H1 (cell line): ENCODE results near the gene PPFIBP2. TPM values are rescaled to one million over a fixed set of nuclear protein-coding genes. Genes with fewer than 3 reads are reported as not detected.

Experiments used
- CTCF ChIA-PET: fragments of 300-600 bp; sonication (Branson Sonifier 250); formaldehyde crosslinking; loops from one replicate; lab custom pipeline; 2021; ENCODE audit not compliant: partially characterized antibody; lab: Charles Lee
- POLR2A ChIA-PET: fragments of 300-600 bp; sonication (Branson Sonifier 250); formaldehyde crosslinking; loops from one replicate; lab custom pipeline; 2021; ENCODE audit warnings: inconsistent platforms; ENCODE audit not compliant: partially characterized antibody; lab: Charles Lee
- DNase-seq, 2 experiments: peaks; one replicate each; pipeline versions ENCODE4 v3.0.0 to v3.0.0-alpha.2; 2010 to 2022; ENCODE audit warnings: low spot score in 2 of 2, low read depth in 1 of 2, mixed read lengths in 1 of 2
- FAIRE-seq: peaks from 2 replicates; lab custom pipeline; 2011; peaks lifted over from hg19 to GRCh38; lab: Jason Lieb, UNC
- H2AFZ ChIP-seq: 2 replicates; pipeline ENCODE4 v1.8.1; 2012; ENCODE audit warnings: low read length, inconsistent platforms
- H2AK5ac ChIP-seq: 2 replicates; pipeline ENCODE4 v1.6.1; 2013; ENCODE audit warnings: low read depth, low read length
- H2BK120ac ChIP-seq: replicated peaks from 2 replicates; pipeline ENCODE3; 2013; ENCODE audit warnings: low read depth, low read length, inconsistent platforms
- H2BK12ac ChIP-seq: 2 replicates; pipeline ENCODE4 v1.6.1; 2013; ENCODE audit warnings: low read depth, low read length
- H2BK15ac ChIP-seq: 2 replicates; pipeline ENCODE4 v1.6.1; 2013; ENCODE audit warnings: low read length
- H2BK20ac ChIP-seq: 2 replicates; pipeline ENCODE4 v1.6.1; 2013; ENCODE audit warnings: low read length
- H2BK5ac ChIP-seq: 2 replicates; pipeline ENCODE4 v1.6.1; 2013; ENCODE audit warnings: low read depth, low read length
- H3K14ac ChIP-seq: 2 replicates; pipeline ENCODE4 v1.6.1; 2013; ENCODE audit warnings: inconsistent platforms; ENCODE audit not compliant: insufficient read length
- H3K18ac ChIP-seq: 2 replicates; pipeline ENCODE4 v1.6.1; 2013; ENCODE audit warnings: low read length; ENCODE audit errors: extremely low read depth
- H3K23ac ChIP-seq: 2 replicates; pipeline ENCODE4 v1.6.1; 2013; ENCODE audit warnings: inconsistent platforms; ENCODE audit not compliant: insufficient read length
- H3K23me2 ChIP-seq: 2 replicates; pipeline ENCODE4 v1.6.1; 2013; ENCODE audit warnings: low read depth, low read length
- H3K27ac ChIP-seq: 2 replicates; pipeline ENCODE4 v1.6.1; 2011; ENCODE audit warnings: low read depth, low read length, inconsistent platforms
- H3K27me3 ChIP-seq, 4 experiments: replicated peaks in 1 of 4; 1 replicate in 1 of 4; 2 replicates in 3 of 4; pipeline versions ENCODE4 v1.6.1 to v1.8.1; 2011 to 2013; ENCODE audit warnings: low read length in 3 of 4, mild to moderate bottlenecking in 3 of 4, inconsistent platforms in 2 of 4, mixed read lengths in 2 of 4, moderate library complexity in 1 of 4; ENCODE audit not compliant: control insufficient read depth in 3 of 4, insufficient read depth in 3 of 4; ENCODE audit errors: extremely low read depth in 1 of 4
- H3K36me3 ChIP-seq, 4 experiments: 2 replicates each; pipeline versions ENCODE4 v1.6.1 to v1.8.1; 2011 to 2013; ENCODE audit warnings: mild to moderate bottlenecking in 4 of 4, low read length in 3 of 4, moderate library complexity in 2 of 4, control low read depth in 1 of 4, inconsistent platforms in 1 of 4; ENCODE audit not compliant: insufficient read depth in 4 of 4, control insufficient read depth in 2 of 4
- H3K4ac ChIP-seq: replicated peaks from 2 replicates; pipeline ENCODE3; 2013; ENCODE audit warnings: low read length, low read depth, mixed read lengths, inconsistent platforms; ENCODE audit not compliant: insufficient read length
- H3K4me1 ChIP-seq, 4 experiments: replicated peaks in 1 of 4; 1 replicate in 1 of 4; 2 replicates in 3 of 4; pipeline versions ENCODE4 v1.6.1 to v1.8.1; 2011 to 2013; ENCODE audit warnings: low read length in 3 of 4, inconsistent platforms in 2 of 4, mixed read lengths in 1 of 4; ENCODE audit not compliant: insufficient read depth in 4 of 4, control insufficient read depth in 3 of 4
- H3K4me2 ChIP-seq, 2 experiments: 2 replicates each; pipeline versions ENCODE4 v1.6.1 to v1.8.1; 2011 to 2013; ENCODE audit warnings: low read depth in 2 of 2, low read length in 2 of 2, control low read depth in 1 of 2, inconsistent platforms in 1 of 2, mild to moderate bottlenecking in 1 of 2; ENCODE audit not compliant: insufficient read depth in 1 of 2
- H3K4me3 ChIP-seq, 4 experiments: fragments of 200-600, 300-600 bp in 1 of 4; sonication (generic), shearing (Covaris generic), sonication (Bioruptor Twin) in 1 of 4; 2 replicates each; pipeline versions ENCODE4 v1.5.1 to v1.8.1; 2011 to 2016; ENCODE audit warnings: low read length in 4 of 4, low read depth in 3 of 4, control low read depth in 2 of 4, inconsistent platforms in 2 of 4, mild to moderate bottlenecking in 2 of 4, mixed read lengths in 1 of 4, moderate library complexity in 1 of 4; ENCODE audit not compliant: insufficient read depth in 2 of 4; ENCODE audit errors: extremely low read depth in 1 of 4
- H3K56ac ChIP-seq: replicated peaks from 2 replicates; pipeline ENCODE3; 2013; ENCODE audit warnings: low read depth, mild to moderate bottlenecking, mixed read lengths, low read length, inconsistent platforms; ENCODE audit not compliant: insufficient read length
- H3K79me1 ChIP-seq: 2 replicates; pipeline ENCODE4 v1.6.1; 2013; ENCODE audit warnings: low read depth, low read length, control low read depth
- H3K79me2 ChIP-seq, 2 experiments: 2 replicates each; pipeline versions ENCODE4 v1.6.1 to v1.8.1; 2012 to 2013; ENCODE audit warnings: low read length in 2 of 2, mild to moderate bottlenecking in 2 of 2, inconsistent platforms in 1 of 2; ENCODE audit not compliant: insufficient read depth in 2 of 2, control insufficient read depth in 1 of 2
- H3K9ac ChIP-seq, 4 experiments: replicated peaks in 1 of 4; 1 replicate in 1 of 4; 2 replicates in 3 of 4; pipeline versions ENCODE4 v1.6.1 to v1.8.1; 2011 to 2013; ENCODE audit warnings: low read depth in 3 of 4, low read length in 3 of 4, control low read depth in 2 of 4, mild to moderate bottlenecking in 2 of 4, moderate library complexity in 2 of 4, inconsistent platforms in 1 of 4; ENCODE audit errors: extremely low read depth in 1 of 4
- H3K9me3 ChIP-seq, 2 experiments: 2 replicates each; pipeline versions ENCODE4 v1.6.1 to v1.8.1; 2012 to 2013; ENCODE audit warnings: mild to moderate bottlenecking in 2 of 2, moderate library complexity in 2 of 2, control low read depth in 1 of 2, inconsistent platforms in 1 of 2, low read depth in 1 of 2, low read length in 1 of 2, mixed read lengths in 1 of 2; ENCODE audit not compliant: insufficient read depth in 2 of 2
- H4K20me1 ChIP-seq, 2 experiments: replicated peaks in 1 of 2; 2 replicates each; pipeline versions ENCODE3 to v1.8.1; 2011 to 2013; ENCODE audit warnings: inconsistent platforms in 2 of 2, low read length in 2 of 2, mild to moderate bottlenecking in 1 of 2; ENCODE audit not compliant: insufficient read depth in 2 of 2, control insufficient read depth in 1 of 2
- H4K5ac ChIP-seq: 2 replicates; pipeline ENCODE4 v1.6.1; 2013; ENCODE audit warnings: low read length, low read depth, mixed read lengths, inconsistent platforms; ENCODE audit not compliant: insufficient read length
- H4K8ac ChIP-seq: 2 replicates; pipeline ENCODE4 v1.8.0; 2013; ENCODE audit warnings: mild to moderate bottlenecking, moderate library complexity, low read length, inconsistent platforms; ENCODE audit not compliant: insufficient read depth; ENCODE audit errors: extremely low read depth
- H4K91ac ChIP-seq: replicated peaks from 2 replicates; pipeline ENCODE3; 2013; ENCODE audit warnings: low read length, mixed read lengths, inconsistent platforms; ENCODE audit not compliant: insufficient read length
- BRCA1 ChIP-seq: IDR thresholded peaks from 2 replicates; pipeline ENCODE4 v1.6.1; 2012; ENCODE audit warnings: low read depth, low read length, improper control_type of control experiment
- CBX5 ChIP-seq: fragments of 300-800, 300-1000 bp; sonication (generic); IDR thresholded peaks from 2 replicates; pipeline ENCODE4 v1.7.1; 2016; ENCODE audit warnings: antibody characterized with exemption, low read length, low read depth
- JUN ChIP-seq: IDR thresholded peaks from 2 replicates; pipeline ENCODE4 v1.6.1; 2011; ENCODE audit warnings: low read depth, mild to moderate bottlenecking, improper control_type of control experiment, low read length
- PHF8 ChIP-seq: fragments of 200-600 bp; sonication (generic); conservative IDR thresholded peaks from 2 replicates; pipeline ENCODE4 v1.7.1; 2012; ENCODE audit warnings: low read depth, mild to moderate bottlenecking, inconsistent platforms, low read length, moderate library complexity
- SIN3A ChIP-seq, 2 experiments: IDR thresholded peaks in 1 of 2; conservative IDR thresholded peaks in 1 of 2; 2 replicates each; pipeline ENCODE4 v1.6.1; 2011 to 2012; ENCODE audit warnings: low read length in 2 of 2, improper control_type of control experiment in 1 of 2, low read depth in 1 of 2, mild to moderate bottlenecking in 1 of 2
- SP1 ChIP-seq: IDR thresholded peaks from 2 replicates; pipeline ENCODE4 v1.6.1; 2011; ENCODE audit warnings: low read depth, low read length
- WGBS, 2 experiments: shearing (Covaris generic) in 1 of 2; methylation state at CpG; one replicate each; pipeline versions ENCODE4 v1.1.6 to v1.1.7; 2013 to 2015; ENCODE audit warnings: low lambda C conversion rate in 2 of 2, mixed read lengths in 2 of 2, inconsistent platforms in 1 of 2, low coverage in 1 of 2, missing lambda C conversion rate in 1 of 2; ENCODE audit not compliant: insufficient replicate concordance in 2 of 2, insufficient coverage in 1 of 2, insufficient read length in 1 of 2; ENCODE audit errors: extremely low coverage in 1 of 2, missing lambda C conversion rate in 1 of 2; 5-methylcytosine and 5-hydroxymethylcytosine counted together
- polyA plus RNA-seq, 7 experiments: library from polyadenylated mRNA; depleted of rRNA in 3 of 7; stranded (reverse) in 5 of 7; unstranded in 2 of 7; fragments of >200 nt in 5 of 7; fragments of 200-250 nt in 2 of 7; gene quantifications; 1 replicate in 5 of 7; 2 replicates in 1 of 7; 4 replicates in 1 of 7; pipeline versions ENCODE4 v1.2.1 to v1.2.3, GENCODE V29; 2011 to 2013; ENCODE audit warnings: missing spikeins in 2 of 7, mixed read lengths in 2 of 7
- total RNA-seq: library from RNA; stranded (reverse); fragmentation: NEBNext Ultra II Directional; extraction: Animal tissue kit (Norgen Biotek cat#: 25700); gene quantifications from 2 replicates; pipeline ENCODE4 v1.2.1, GENCODE V29; 2021
- TF ChIP-seq, protein P1 (sequence below): IDR thresholded peaks from 2 replicates; pipeline ENCODE4 v1.6.1; 2012; ENCODE audit warnings: low read length, inconsistent platforms

Gene PPFIBP2
- total and polyA plus RNA-seq, 2 of the 8 experiments (the other 6 are each of a cell fraction or from before 2014, with no cell fraction given): 5.5 to 9.8 TPM

DNA sequence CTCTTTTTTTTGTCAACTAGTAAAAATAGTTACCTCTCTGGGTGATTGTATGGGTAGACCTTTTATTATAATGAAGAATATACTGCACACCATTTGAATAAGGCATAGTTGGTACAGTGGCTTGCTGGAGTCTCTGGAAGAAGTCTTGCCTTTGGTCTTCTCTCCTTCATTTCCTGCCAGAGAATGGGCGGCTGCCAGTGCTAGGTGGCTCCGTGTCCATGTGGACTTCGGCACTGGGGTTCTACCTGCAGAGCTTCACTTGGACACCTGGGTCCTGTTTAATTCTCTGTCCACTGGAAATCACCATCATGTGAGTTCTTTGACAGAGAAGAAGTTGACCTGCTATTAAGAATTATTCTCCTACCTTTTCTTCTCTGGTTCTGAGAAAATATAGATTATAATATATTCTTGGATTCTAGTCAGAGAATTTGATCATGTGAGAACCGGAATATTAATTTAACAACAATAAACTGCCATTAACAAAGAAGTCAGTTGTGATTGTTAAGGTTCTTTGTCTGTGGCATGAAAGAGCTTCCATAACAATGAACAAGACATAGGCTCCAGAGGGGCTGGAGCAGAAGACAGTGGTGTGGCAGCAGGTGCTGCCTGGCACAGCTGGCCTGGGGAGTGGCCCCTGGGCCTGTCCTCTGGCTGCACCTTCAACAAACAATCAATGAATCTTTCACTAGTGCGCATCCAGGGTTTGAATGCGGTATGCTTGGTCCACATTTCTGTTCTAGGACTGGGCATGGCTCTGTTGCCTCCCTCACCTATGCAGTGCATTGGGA, 77.5 kb downstream of the PPFIBP2 start:
- H3K56ac ChIP-seq: no peak overlapping the region
- no peaks in the 10 kb centered on the region for H3K9me3 ChIP-seq
- H3K18ac ChIP-seq: no peak overlapping the region
- no peak overlapping the region for H4K5ac ChIP-seq
- H3K9ac ChIP-seq: no peak overlapping the region
- no peak overlapping the region for H3K4me3 ChIP-seq
- H3K4me2 ChIP-seq: no peak overlapping the region
- no peak overlapping the region for H2BK15ac ChIP-seq
- no peak overlapping the region for H2AFZ ChIP-seq
- peaks cover 0 to 9% (median 6%) of the 10 kb centered on the region in 4 experiments; a peak in 4 of 7 replicates for H3K4me1 ChIP-seq
- 82% methylated on average over 6 of the region's 6 CpGs; no CpG with 5 or more reads in 1 of the 2 experiments for WGBS, 2 experiments
- CTCF ChIA-PET: interaction anchor here (0.8 to 1.9 kb wide), 5 partner anchors 20 to 97 kb away, joined by 3 to 8 read pairs (median 3); no protein-coding TSS in a partner anchor
- FAIRE-seq (no peak), DNase-seq (no peak)
- no peak overlapping the region for H3K23ac ChIP-seq
- H2BK5ac ChIP-seq: no peak overlapping the region
- no peak overlapping the region for H2BK20ac ChIP-seq
- no peak overlapping the region for H2BK120ac ChIP-seq
- no peak overlapping the region for H2BK12ac ChIP-seq
- no peak overlapping the region for H4K8ac ChIP-seq
- no peak overlapping the region for H4K91ac ChIP-seq
- no peaks in the 10 kb centered on the region for H3K79me2 ChIP-seq
- POLR2A ChIA-PET: interaction anchor here (1.6 kb wide), 1 partner anchor 13 kb away, joined by 4 read pairs; no protein-coding TSS in a partner anchor
- no peak overlapping the region for H3K14ac ChIP-seq
- H4K20me1 ChIP-seq: no peaks in the 10 kb centered on the region
- no peak overlapping the region for H3K4ac ChIP-seq
- H2AK5ac ChIP-seq: 0 out of 2 replicates have a peak overlapping the region, but pooled peaks have one; percentile 55
- TF ChIP-seq SP1: no peak
- TF ChIP-seq BRCA1: no peak
- TF ChIP-seq SIN3A (conservative IDR thresholded peaks at IDR 0.05 in 1 of 2, IDR thresholded peaks at IDR 0.05 in 1 of 2; ENCODE audit: low read depth in 1 of 2, low read length in 2 of 2): no peak
- TF ChIP-seq CBX5: no peak
- TF ChIP-seq PHF8: no peak
- no peak for TF ChIP-seq JUN
- TF ChIP-seq, protein P1, sequence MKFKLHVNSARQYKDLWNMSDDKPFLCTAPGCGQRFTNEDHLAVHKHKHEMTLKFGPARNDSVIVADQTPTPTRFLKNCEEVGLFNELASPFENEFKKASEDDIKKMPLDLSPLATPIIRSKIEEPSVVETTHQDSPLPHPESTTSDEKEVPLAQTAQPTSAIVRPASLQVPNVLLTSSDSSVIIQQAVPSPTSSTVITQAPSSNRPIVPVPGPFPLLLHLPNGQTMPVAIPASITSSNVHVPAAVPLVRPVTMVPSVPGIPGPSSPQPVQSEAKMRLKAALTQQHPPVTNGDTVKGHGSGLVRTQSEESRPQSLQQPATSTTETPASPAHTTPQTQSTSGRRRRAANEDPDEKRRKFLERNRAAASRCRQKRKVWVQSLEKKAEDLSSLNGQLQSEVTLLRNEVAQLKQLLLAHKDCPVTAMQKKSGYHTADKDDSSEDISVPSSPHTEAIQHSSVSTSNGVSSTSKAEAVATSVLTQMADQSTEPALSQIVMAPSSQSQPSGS: no peak
- TF ChIP-seq, all 59 proteins: peak for 0
- Histone ChIP-seq H3K23me2 (no peaks in the 10 kb centered on the region), H3K27me3 (no peaks in the 10 kb centered on the region), H3K36me3 (no peaks in the 10 kb centered on the region), H3K79me1 (no peaks in the 10 kb centered on the region), H3K27ac (no peak overlapping the region)
